Stimulated activated CD4-positive, alpha-beta T cell treated with anti-CD3 and anti-CD28 coated beads, Interleukin-15, amount 100 ng/mL, for 48 hours (primary cell): ENCODE results near the gene ABCB9.
A peak's percentile ranks its signal among the peaks of the same experiment; 100 is the strongest.
"Not testable (repeated sequence)": the region's sequence is repeated elsewhere in the genome, so short reads cannot be mapped to it uniquely, and the experiment has no call there.

Source experiments
- DNase-seq, 2 donors: peaks; one replicate each; pipeline ENCODE4 v3.0.0-alpha.2; 2020; ENCODE audit warnings: low read depth in 2 of 2

ABCB9 gene

DNA sequence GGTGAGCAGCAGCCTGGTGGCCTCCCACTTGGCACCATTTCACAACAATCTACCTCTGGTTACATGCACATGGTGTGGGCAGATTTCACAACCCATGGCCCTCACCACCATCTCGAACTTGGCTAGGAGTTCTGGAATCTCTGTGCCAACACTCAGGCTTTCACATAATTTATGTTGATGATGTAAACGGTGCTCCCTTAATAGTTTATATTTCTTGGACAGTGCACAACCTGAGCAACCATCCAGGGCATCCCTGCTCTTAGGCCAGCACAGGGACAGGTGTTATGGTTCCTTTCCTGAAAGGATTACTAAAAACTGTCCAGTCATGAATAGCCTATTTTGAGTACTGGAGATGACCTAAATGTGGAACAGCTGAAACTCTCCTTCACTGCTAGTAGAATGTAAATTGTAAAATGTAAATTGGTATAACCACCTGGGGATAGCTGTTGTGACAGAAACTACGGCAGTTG lies 28.6 kb downstream of the ABCB9 start:
- no peak for DNase-seq

DNA sequence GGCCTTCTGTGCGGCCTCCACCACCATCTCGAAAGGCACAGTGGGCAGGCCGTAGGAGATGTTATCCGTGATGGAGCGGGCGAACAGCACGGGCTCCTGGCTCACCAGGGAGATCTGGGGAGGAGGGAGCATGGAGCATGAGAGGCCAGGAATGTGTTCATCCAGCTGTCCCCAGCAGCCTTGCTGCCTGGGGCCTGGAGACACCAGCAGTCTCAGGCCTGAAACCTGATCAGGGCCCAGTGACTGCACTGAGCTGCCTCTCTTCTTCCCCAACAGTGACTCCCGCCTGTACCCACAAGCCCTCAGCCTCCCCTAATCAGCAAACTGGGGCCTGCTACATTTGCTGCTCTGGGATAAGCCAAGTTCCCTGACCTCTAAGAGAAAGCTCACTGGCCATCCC lies 30.9 kb downstream of the ABCB9 start:
- no peak for DNase-seq

DNA sequence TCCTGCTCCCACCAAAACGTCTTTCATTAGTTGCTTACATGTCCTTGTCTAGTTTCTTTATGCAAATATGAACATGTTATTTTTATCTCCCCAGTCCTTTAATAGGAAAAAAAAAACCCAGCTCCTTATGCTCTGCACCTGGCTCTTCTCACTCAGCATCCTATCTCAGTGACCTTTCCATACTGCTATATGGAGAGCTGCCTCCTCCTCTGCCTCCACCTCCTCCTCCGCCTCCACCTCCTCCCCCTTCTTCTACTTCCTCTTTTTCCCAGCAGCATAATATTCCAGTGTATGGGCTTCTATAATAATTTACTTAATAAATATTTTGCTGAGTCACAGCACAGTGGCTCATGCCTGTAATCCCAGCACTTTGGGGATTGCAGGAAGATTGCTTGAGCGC lies 31.5 kb downstream of the ABCB9 start:
- no peak for DNase-seq

DNA sequence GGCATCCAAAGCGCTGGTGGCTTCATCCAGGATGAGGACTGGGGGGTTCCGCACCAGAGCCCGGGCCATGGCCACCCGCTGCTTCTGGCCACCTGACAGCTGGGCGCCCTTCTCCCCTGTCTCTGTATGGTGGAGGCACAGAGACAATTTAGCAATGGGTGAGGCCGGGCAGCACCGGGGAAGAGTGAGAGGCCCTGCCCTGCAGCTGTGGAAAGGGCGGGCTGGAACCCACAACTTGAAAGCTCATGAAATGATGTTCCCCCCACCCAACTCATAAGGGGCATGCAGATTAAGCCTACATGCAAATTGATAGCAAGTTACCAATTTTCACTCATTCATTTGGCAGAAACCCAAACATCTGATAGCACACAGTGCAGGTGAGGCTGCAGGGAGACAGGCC lies 34.1 kb downstream of the ABCB9 start:
- no peak for DNase-seq

DNA sequence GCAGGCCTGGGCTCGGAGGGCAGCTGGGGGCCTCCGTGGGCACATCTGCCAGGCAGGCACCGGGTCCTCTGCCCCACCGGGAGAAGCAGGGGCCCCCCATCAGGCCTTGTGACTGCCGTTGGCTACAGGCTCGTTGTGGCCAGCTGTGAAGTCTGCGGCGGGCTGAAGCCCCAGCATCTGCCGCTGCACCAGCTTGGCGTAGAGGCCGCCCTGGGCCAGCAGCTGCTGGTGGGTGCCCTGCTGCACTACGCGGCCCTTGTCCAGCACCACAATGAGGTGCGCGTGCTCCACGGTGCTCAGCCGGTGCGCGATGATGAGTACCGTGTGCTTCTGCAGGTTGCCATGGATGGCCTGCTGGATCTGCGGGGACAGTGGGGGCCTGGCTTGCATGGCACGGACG lies 36.5 kb downstream of the ABCB9 start:
- no peak for DNase-seq

DNA sequence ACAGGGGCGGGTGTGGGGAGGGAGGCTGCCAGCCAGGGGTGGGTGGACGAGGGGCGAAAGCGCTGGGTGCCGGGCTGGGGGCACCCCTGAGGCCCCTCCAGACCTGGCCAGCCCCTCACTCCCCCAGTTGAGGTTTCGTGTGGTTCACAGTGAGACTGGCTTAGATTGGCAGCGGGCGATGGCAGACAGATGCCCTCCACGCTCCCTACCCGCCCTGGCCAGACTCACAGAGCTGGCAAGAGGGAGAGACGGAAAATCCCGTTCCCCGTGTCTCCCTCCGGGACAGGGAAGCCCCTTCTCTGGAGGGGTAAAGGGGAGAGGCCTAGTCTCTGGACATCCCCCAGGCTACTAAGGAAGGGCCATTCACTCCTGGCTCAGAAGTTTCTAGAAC lies 37.1 kb downstream of the ABCB9 start:
- DNase-seq: no peak

DNA sequence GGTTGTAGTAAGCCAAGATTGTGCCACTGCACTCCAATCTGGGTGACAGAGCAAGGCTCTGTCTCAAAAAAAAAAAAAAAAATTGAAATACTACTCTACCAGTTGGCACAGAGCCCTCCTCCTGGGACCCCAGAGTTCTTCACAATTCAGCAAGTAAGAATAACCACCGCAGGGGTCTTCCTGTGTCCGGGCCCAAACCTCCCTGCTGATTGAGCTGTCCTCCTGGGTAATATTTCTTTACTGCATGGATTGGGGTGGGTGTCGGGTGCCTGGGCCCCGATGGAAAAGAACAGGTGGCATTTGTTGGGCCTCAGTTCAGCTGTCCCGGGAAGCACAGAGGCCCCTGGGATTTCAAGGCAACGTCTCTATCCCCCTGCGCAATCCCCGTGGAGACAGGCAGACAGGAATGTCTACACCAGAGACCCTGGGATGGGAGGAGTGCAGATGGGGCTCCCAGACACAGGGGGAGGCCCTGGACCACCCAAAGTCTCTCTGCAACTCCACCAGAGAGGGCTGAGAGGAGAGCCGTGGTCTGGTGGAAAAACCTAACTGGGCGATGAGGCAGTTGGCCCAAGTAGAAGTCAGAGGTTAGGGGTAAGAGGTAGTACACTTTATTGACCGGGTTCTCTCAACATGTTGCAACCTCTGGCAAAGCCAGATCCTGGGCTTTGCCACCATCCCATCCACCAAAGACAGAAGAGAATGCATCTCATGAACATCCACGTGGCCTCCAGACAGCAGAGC lies 37.7 kb downstream of the ABCB9 start:
- DNase-seq: no peak

DNA sequence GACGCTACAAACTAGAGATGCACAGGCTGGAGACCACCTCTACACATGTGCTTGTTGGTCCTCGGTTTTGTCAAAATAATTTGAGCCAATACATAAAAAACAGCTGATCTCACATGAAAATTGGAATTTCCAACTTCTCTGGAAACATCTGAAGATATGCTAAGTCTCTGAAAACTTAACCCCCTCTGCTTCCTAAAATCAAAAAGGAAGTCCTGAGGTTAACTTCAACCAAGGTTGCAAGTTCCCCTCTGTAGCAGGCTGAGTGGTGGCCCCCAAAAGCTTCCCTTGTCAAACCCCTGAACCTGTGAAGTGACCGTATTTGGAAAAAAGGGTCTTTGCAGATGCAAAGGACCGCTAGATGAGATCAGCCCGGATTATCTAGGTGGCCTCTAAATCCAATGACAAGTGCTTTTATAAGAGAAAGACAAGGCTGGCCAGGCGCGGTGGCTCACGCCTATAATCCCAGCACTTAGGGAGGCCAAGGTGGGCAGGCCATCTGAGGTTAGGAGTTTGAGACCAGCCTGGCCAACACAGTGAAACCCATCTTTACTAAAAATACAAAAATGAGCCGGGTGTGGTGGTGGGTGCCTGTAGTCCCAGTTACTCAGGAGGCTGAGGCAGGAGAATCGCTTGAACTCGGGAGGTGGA lies 38.4 kb downstream of the ABCB9 start:
- DNase-seq: no peak

DNA sequence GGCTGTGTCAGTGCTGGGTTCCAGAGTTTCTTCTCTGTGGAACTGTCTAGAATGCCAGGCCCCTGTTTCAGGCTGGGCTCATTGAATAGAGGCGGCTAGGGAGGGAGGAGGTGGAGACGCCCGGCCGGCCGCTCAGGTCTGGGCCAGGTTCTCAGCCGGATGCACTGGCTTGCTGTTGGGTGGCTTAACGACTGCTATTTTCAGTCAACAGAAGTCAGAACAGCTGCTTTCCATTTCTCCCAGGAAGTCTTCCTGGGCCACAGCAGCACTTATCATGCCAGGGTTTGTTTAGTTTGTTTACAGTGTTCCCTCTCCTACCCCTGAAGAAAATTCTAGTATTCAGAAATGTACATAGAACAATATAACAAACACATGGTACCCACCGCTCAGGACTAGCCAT lies 44.3 kb downstream of the ABCB9 start:
- DNase-seq: no peak

DNA sequence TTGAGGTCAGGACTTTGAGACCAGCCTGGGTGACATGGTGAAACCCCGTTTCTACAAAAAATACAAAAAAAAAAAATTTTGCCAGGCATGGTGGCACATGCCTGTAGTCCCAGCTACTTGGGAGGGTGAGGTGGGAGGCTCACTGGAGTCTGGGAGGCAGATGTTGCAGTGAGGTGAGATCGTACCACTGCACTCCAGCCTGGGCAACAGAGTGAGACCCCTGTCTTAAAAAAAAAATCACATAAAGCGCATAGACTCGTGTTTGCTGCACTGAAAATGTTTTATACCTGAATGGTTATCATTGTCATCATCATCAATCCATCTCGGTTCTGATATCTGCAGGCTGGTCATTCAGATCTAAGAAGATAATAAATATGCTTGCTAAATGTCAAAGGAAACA lies 45.6 kb downstream of the ABCB9 start:
- no peak for DNase-seq

DNA sequence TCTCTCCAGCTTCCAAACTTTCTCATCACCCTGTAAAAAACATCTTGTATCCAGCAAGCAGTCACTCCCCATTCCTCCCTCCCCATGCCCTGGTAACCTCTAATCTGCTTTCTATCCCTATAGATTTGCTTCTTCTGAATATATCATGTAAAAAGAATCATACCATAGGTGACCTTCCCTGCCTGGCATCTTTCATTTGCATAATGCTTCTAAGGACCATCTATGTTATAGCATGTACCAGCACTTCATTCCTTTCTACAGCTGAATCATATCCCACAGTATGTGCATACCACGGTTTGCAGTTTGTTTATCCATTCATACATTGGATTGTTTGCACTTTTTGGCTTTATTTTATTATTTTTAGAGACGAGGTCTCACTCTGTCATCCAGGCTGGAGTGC lies 47.4 kb downstream of the ABCB9 start:
- no peak for DNase-seq

DNA sequence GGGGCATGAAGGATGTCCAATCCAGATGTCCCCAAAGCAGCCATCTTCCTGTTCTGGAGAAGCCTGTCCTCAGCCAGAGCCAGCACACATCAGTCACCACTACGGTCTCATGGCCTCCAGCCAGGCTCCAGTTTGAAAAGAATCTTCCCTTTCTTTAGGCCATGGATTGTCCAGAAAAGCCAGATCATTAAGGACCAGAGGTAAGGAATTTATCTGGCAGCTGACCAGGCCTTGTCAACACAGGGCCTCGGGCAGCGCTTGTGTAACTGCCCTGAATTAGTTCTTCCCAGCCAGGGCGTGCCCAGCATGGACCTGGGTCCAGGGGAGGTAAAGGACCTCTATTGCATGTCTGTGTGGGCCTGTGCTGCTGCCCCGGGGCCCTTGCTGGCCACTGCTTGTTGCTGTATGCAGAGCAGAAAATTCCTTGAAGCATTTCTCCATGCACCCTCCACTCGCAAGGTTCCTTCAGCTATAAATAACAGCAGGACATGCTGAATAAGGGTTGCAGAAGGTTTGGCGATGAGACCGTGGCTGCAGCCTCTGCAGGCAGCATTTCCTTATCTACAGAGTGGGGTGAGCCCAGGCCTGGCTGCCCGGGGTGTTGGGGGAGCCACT lies 48.6 kb downstream of the ABCB9 start:
- DNase-seq: no peak

DNA sequence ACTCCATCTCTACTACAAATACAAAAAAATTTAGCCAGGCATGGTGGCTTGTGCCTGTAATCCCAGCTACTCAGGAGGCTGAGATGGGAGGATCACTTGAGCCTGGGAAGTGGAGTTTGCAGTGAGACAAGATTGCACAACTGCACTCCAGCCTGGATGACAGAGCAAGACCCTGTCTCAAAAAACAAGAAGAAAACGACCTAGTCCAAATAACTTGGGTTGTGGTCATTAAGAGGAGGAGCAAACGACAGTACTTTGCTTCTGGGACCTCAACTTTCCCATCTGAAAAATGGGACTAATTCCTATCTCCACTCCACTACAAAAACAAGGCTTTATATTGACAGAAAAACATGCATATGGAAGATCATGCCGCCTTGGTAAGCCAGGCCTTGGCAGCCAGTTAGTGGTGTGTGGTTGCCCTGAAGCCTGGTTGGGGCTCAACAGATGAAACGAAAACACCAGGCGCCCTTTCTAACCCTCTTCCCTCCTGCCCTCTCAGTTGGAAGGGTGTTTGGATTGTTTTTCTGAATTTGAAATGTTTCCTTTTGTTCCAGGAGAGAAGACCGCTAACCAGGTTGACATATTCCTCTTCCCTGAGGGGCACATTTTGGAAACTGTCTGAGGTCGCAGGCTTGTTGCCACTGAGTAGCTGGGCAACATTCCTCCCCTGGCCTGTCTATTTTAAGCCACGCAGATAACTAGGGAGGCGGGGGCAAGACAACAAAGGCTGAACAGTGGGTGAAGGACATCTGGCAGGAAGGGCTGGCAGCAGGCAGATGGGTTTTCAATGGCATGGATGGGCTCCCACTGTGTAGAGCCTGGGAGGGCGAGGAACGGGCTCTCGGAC lies 56.6 kb downstream of the ABCB9 start:
- DNase-seq: no peak

DNA sequence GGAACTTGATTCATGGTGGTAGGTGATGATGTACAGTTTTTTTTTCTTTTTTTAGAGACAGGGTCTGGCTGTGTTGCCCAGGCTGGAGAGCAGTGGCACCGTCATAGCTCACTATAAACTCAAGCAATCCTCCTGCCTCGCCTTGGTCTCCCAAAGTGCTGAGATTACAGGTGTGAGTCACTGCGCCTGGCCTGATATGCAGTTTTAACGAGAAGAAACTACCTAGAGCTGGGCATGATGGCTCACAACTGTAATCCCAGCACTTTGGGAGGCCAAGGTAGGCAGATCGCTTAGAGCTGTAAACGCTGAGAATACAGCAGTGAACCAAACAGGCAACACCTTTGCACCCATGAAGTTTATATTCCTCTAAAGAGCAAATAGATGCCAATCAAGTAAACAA lies 57.3 kb downstream of the ABCB9 start:
- no peak for DNase-seq

DNA sequence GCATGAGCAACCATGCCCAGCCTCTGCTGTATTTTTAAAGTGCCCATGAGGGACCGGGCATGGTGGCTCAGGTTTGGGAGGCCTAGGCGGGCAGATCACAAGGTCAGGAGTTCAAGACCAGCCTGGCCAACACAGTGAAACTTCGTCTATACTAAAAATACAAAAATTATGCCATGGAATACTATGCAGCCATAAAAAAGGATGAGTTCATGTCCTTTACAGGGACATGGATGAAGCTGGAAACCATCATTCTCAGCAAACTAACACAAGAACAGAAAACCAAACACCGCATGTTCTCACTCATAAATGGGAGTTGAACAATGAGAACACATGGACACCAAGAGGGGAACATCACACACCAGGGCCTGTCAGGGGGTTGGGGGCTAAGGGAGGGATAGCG lies 61.0 kb downstream of the ABCB9 start:
- DNase-seq: not testable (repeated sequence)

DNA sequence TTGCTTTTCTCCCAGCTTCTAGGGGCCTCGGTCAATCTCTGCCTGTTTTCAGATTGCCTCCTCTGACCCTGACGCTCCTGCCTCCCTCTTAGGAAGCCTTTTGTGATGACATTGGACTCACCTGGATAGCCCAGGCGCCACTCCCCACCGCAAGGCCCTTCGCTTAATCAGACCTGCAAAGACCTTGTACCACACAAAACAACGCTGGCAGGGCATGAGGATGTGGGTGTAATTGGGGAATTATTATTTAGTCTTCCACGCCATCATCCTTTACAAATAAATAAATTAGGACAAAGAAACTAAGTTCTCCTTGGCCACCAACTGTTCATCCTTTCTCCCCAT lies 62.6 kb downstream of the ABCB9 start:
- DNase-seq: no peak

DNA sequence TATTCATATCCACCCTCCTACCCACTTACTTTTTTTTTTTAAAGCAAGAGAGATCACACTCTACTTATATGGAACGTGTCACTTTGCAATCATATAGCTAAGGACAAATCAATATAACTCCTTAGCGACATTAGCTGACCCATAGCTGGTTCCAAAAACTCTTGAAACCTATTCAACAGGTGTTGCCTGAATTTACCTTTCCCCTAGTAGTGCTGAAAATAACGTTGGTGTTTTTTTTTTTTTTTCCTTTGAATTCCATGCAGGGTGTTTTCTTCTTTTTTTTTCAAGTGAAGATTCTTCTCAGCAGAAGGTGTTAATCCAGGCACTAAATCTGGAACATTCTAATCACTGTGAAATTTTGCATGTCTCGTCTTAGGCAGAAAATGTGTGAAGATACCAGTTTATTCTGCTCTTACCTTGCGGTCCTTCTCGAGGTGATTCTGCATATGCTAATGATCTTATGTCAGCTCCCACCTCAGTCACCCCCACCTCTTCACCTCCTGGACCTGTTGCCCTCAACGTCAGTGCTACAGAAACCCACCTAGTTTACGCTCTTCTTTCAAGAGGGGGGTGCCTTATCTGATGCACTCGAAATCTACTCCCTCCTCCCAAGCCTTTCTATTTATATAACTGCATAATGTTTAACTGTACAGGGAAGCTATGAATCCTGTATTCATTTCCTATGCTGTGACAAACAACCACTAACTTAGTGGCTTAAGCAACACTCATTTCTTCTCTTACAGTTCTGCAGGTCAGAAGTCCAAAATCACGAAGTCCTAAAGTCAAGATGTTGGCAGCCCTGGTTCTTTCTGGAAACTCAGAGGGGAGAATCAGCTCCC lies 63.2 kb downstream of the ABCB9 start:
- no peak for DNase-seq

DNA sequence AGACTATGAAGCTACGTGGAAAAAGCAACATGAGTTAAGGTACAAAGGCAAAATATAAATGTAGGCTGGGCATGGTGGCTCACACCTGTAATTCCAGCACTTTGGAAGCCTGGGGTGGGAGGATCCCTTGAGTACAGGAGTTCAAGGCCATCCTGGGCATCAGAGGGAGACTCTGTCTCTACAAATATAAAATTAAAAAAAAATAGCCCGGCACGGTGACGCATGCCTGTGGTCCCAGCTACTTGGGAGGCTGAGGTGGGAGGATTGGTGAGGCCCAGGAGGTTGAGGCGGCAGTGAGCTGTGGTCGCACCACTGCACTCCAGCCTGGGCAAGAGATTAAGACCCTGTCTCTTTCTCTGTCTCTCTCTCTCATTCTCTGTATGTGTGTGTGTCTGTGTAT lies 66.4 kb downstream of the ABCB9 start:
- no peak for DNase-seq

DNA sequence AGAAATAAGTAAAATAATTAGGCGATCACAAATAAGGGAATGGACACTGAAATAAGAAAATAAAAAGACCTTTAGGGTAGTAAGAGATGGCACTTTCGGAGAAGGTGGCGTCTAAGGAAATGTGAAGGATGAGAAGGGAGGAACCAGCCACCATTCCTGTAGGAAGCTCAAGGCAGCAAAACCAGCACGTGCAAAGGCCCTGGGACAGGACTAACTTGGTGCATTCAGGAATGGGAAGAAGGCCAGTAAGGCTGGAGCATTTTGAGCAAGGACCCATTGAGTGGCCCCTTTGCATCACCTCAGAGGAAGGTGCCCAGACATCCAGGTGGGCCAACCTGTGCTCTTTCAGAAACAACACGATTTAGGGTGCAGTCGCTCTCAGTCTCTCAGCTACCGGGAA lies 69.6 kb downstream of the ABCB9 start:
- no peak for DNase-seq

DNA sequence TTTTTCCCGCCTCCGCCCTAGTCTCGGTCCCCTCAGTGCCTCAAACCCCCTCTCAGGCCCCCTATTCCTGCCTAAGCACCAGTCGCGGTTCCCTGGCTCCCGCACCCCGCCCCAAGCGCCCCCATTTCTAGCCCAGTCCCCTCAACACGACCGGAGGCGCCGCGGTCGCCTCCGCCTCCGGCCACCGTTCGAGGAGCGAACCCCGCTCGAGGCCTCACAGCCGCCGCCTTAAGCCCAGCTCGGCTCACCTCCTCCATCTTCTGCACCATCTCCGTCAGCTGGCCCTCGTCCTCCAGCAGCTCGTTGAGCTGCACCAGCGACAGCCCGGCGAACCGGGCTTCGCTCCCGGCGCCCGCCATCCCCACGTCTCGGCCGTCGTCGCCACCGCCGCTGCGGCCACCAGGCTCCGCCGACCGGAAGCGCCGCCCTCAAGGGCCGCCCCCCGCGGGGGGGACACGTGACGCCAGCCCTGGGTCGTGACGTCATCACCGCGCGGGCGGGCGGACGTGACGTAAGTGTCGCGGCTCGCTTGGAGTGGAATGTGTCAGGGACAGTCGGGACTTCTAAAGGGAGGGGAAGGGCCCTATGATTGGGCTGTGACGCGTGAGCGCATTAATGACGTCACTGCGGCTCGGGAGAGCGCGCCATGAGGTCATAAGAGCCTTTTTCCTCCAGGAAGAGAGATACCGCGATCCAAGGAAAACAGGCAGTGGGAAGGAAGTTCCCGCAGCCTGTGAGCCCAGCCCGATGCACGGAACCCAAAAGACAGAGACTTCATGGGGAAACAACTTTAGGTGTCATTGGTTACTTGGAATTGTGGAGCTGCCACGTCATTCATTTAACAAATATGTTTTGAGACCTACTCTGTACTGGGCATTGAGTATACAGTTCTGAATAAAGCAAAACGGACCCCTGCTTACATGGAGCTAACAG lies 70.3 kb downstream of the ABCB9 start, which contains the start of gene VPS37B:
Gene VPS37B, minus strand, starts transcription at position 421 of the 933 bp plus-strand sequence. Its CDS starts 62 bp downstream, at position 359.
- peak; percentile 71 to 75 for DNase-seq
